Fibroblast of villous mesenchyme (primary cell): ENCODE data around the gene UBE2S. TPM values are rescaled to one million over a fixed set of nuclear protein-coding genes. Genes with fewer than 3 reads are reported as not detected.
"Not testable (repeated sequence)": the region's sequence is repeated elsewhere in the genome, so short reads cannot be mapped to it uniquely, and the experiment has no call there.

Experiments
- DNase-seq: peaks from one replicate; pipeline ENCODE4 v3.0.0-alpha.2; 2010; ENCODE audit warnings: low read depth
- H3K4me3 ChIP-seq: 2 replicates; pipeline ENCODE4 v1.5.1; 2011; ENCODE audit warnings: low read depth, mild to moderate bottlenecking, low read length
- total RNA-seq: library from RNA; depleted of rRNA; stranded (reverse); fragments of >200 nt; gene quantifications from 2 replicates; pipeline ENCODE4 v1.2.3, GENCODE V29; 2012
- TF ChIP-seq, protein P1 (sequence below): IDR thresholded peaks from 2 replicates; pipeline ENCODE4 v1.5.1; 2012; ENCODE audit warnings: low read depth, mild to moderate bottlenecking, low read length; ENCODE audit not compliant: insufficient read depth

Gene UBE2S
- total RNA-seq, 1 donor, result 108 TPM

DNA sequence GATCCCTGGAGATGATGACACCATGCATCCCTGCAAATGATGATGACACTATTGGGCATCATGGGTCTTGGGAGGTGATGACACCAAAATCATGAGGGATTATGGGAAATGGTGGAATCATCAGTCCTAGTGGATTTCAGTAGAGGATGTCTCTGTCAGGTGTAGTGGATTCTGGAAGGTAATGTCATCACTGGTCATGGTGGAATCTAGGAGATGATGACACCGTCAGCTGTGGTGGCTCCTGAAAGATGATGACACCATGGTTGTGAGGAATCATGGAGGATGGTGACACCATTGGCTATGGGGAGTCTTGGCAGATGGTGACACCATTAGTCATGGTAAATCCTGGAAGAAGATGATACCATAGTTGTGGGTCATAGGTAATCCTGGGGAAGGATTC lies 23.6 kb upstream of the UBE2S start:
- TF ChIP-seq, protein P1, sequence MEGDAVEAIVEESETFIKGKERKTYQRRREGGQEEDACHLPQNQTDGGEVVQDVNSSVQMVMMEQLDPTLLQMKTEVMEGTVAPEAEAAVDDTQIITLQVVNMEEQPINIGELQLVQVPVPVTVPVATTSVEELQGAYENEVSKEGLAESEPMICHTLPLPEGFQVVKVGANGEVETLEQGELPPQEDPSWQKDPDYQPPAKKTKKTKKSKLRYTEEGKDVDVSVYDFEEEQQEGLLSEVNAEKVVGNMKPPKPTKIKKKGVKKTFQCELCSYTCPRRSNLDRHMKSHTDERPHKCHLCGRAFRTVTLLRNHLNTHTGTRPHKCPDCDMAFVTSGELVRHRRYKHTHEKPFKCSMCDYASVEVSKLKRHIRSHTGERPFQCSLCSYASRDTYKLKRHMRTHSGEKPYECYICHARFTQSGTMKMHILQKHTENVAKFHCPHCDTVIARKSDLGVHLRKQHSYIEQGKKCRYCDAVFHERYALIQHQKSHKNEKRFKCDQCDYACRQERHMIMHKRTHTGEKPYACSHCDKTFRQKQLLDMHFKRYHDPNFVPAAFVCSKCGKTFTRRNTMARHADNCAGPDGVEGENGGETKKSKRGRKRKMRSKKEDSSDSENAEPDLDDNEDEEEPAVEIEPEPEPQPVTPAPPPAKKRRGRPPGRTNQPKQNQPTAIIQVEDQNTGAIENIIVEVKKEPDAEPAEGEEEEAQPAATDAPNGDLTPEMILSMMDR, result no peak
- DNase-seq, result no peak
- no peak overlapping the region for H3K4me3 ChIP-seq

- no peak overlapping the region for H3K4me3 ChIP-seq
- DNase-seq, result no peak
- TF ChIP-seq, protein P1, result no peak
These were observed 18.5 kb upstream of the UBE2S start for GRCh38 chr19:55426042-55426441.

GRCh38 chr19:55424518-55424917 lies 16.9 kb upstream of the UBE2S start:
- TF ChIP-seq, protein P1, result no peak
- DNase-seq, result no peak
- H3K4me3 ChIP-seq, result no peak overlapping the region

DNA sequence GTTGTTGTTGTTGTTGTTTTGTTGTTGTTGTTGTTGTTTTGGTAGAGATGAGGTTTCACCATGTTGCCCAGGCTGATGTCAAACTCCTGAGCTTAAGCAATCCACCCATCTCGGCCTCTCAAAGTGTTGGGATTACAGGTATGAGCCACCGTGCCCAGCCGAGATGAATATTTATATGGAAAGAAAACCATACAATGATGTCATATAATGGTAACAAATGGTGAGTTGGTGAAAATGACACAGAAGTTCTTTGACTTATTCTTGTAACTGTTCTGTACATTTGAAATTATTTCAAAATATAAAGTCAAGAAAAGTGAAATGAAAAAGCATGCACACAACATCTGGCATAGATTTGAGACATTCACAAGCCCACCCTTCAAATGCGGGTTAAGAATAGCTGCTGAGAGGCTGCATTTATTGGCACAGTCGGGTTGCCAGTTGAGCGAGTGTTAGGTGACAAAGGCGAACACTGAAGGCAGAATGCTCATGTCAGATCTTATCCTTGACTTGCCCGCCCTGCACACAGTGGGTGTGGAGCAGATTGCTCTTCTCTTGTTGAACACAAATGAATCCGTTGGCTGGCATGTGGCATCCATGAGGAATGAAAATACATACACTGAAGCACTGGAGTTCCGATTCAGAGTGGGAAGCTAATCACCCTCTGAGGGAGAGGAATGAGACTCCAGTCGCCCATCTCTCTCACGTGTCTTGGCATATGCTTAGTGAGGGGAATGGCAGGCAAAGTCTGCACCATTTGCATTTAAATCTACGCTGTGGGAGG lies 15.8 kb upstream of the UBE2S start:
- no peak for DNase-seq
- TF ChIP-seq, protein P1, result no peak

GRCh38 chr19:55421281-55421680 lies 13.7 kb upstream of the UBE2S start:
- not testable (repeated sequence) for H3K4me3 ChIP-seq, DNase-seq

More for the DNA sequence above, 15.8 kb upstream of the UBE2S start:
- H3K4me3 ChIP-seq, result no peak overlapping the region

DNA sequence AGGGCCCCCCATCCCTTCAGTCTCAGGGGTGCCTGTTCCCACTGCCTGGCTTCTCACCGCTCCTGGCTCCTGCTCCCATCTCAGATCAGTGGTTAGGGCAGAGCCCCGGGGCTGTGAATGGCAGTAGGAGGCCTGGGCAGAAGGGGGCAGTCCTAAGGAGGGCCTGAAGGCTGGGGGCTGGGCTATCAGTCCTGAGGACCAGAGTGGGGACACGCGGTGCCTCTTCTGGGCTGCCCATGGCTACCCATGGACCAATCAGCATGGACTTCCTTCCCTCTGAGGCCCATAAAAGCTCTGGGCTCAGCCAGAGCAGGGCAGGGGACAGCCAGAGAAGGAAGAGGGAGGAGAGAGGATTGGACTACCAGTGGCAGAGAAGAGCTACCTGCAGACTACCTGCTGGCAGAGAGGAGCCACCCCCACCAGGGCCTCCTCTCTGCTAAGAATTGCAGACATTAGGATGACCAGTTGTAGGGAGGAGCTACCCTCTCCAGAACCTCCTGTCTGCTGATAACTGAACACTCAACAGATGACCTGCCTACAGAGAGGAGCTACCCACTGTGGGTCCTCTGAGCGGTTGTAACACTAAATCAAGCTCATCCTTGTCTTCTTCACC lies 12.1 kb upstream of the UBE2S start:
- TF ChIP-seq, protein P1, result no peak
- DNase-seq, result no peak
- H3K4me3 ChIP-seq, result no peak overlapping the region

DNA sequence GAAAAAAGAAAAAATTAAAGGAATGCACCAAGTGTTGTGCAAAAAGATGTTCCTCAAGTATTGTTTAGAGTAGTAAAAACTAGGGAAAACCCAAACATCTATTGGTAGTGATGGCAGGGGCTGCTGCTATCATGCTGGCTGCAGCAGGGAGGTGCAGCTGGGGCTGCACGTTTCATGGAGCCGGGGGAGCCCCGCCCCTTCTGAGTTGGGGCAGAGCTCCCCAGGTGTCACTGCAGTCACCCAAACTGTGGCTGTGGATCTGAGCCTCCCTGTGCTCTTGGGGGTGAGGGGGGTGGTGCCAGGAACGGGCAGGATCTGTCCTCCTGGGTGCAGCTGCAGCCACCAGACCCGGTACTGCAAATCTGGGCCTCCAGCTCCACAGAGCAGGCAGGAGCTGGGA lies 11.5 kb upstream of the UBE2S start:
- TF ChIP-seq, protein P1, result no peak
- DNase-seq, result no peak
- no peak overlapping the region for H3K4me3 ChIP-seq
